ENCODE data around the gene PCDHGC3.

The PCDHGC3 gene

GRCh38 chr5:141485321-141486055 is 9.7 kb downstream of the PCDHGC3 start:
- no peak for DNase-seq

GRCh38 chr5:141486091-141486490 is 10.3 kb downstream of the PCDHGC3 start:
- DNase-seq = no peak

- no peak for DNase-seq
Observed at GRCh38 chr5:141487131-141487530, 11.4 kb downstream of the PCDHGC3 start.

- DNase-seq = no peak
Observed at GRCh38 chr5:141488591-141489561, 13.1 kb downstream of the PCDHGC3 start, which contains the start of gene PCDHGC5. PCDHGC5 (plus strand) TSS chr5:141489081; CDS start chr5:141489241, 160 bp downstream.

GRCh38 chr5:141489841-141490240 is 14.1 kb downstream of the PCDHGC3 start:
- no peak for DNase-seq

GRCh38 chr5:141490271-141490670 is 14.5 kb downstream of the PCDHGC3 start:
- no peak for DNase-seq

GRCh38 chr5:141490771-141491170 is 15.0 kb downstream of the PCDHGC3 start:
- no peak for DNase-seq

- no peak for DNase-seq
Observed at GRCh38 chr5:141491323-141492167, 15.8 kb downstream of the PCDHGC3 start.

- DNase-seq = no peak
Observed at GRCh38 chr5:141492168-141492885, 16.6 kb downstream of the PCDHGC3 start.

GRCh38 chr5:141493500-141494422 is 18.0 kb downstream of the PCDHGC3 start:
- DNase-seq = no peak

GRCh38 chr5:141494761-141495452 is 19.1 kb downstream of the PCDHGC3 start:
- DNase-seq = no peak

- no peak for DNase-seq
Observed at GRCh38 chr5:141495453-141495811, 19.7 kb downstream of the PCDHGC3 start.

GRCh38 chr5:141496038-141496437 is 20.3 kb downstream of the PCDHGC3 start:
- no peak for DNase-seq

- DNase-seq = no peak
Observed at GRCh38 chr5:141501761-141502160, 26.0 kb downstream of the PCDHGC3 start.

GRCh38 chr5:141503681-141504080 is 27.9 kb downstream of the PCDHGC3 start:
- DNase-seq = no peak

GRCh38 chr5:141504216-141504615 is 28.4 kb downstream of the PCDHGC3 start:
- no peak for DNase-seq

GRCh38 chr5:141506381-141507155 is 30.8 kb downstream of the PCDHGC3 start:
- DNase-seq = no peak

GRCh38 chr5:141507387-141508091 is 31.8 kb downstream of the PCDHGC3 start:
- no peak for DNase-seq

GRCh38 chr5:141508440-141508797 is 32.7 kb downstream of the PCDHGC3 start:
- DNase-seq = no peak

All from activated gamma-delta T cell (primary cell).